Karpas-422 (cell line): ENCODE results near the gene FUT6. TPM values are rescaled to one million over a fixed set of nuclear protein-coding genes. Genes with fewer than 3 reads are reported as not detected.

Experiments
- DNase-seq: peaks from one replicate; pipeline ENCODE4 v3.0.0-alpha.2; 2015
- H2AFZ ChIP-seq: fragments of 200-600 bp; sonication (generic); 2 replicates; pipeline ENCODE4 v1.6.1; 2014; ENCODE audit warnings: antibody characterized with exemption, low read length, mixed read lengths
- H3K27ac ChIP-seq: fragments of 200-600 bp; sonication (generic); 2 replicates; pipeline ENCODE4 v1.5.1; 2014; ENCODE audit warnings: mild to moderate bottlenecking, low read length, moderate library complexity
- H3K27me3 ChIP-seq: fragments of 200-600 bp; sonication (generic); 2 replicates; pipeline ENCODE4 v1.6.1; 2014; ENCODE audit warnings: low read length, mixed read lengths
- H3K36me3 ChIP-seq: fragments of 200-600 bp; sonication (generic); 2 replicates; pipeline ENCODE4 v1.6.1; 2014; ENCODE audit warnings: low read length, mixed read lengths; ENCODE audit not compliant: insufficient read depth
- H3K4me1 ChIP-seq: fragments of 200-600 bp; sonication (generic); 2 replicates; pipeline ENCODE4 v1.6.1; 2014; ENCODE audit warnings: mild to moderate bottlenecking, low read length, mixed read lengths
- H3K4me2 ChIP-seq: fragments of 200-600 bp; sonication (generic); 2 replicates; pipeline ENCODE4 v1.6.1; 2014; ENCODE audit warnings: low read length, low read depth, mild to moderate bottlenecking; ENCODE audit not compliant: poor library complexity, severe bottlenecking
- H3K4me3 ChIP-seq: fragments of 200-600 bp; sonication (generic); 2 replicates; pipeline ENCODE4 v1.5.1; 2014; ENCODE audit warnings: mild to moderate bottlenecking, antibody characterized with exemption, low read length, mixed read lengths
- H3K79me2 ChIP-seq: fragments of 200-600 bp; sonication (generic); 2 replicates; pipeline ENCODE4 v1.6.1; 2014; ENCODE audit warnings: mild to moderate bottlenecking, low read length, mixed read lengths
- H3K9ac ChIP-seq: fragments of 200-600 bp; sonication (generic); 2 replicates; pipeline ENCODE4 v1.6.0; 2014; ENCODE audit warnings: low read length
- H3K9me2 ChIP-seq: fragments of 200-600 bp; sonication (generic), shearing (Covaris generic); replicated peaks from 2 replicates; pipeline ENCODE4 v1.6.0; 2014; ENCODE audit warnings: mild to moderate bottlenecking, low read length, moderate library complexity; ENCODE audit not compliant: insufficient read depth
- H3K9me3 ChIP-seq: fragments of 300-700, 200-600 bp; sonication (generic); 2 replicates; pipeline ENCODE4 v1.6.1; 2014; ENCODE audit warnings: low read length, mixed read lengths
- H4K20me1 ChIP-seq: fragments of 200-600 bp; sonication (generic); 2 replicates; pipeline ENCODE4 v1.6.1; 2014; ENCODE audit warnings: mild to moderate bottlenecking, antibody characterized with exemption, low read length, low read depth; ENCODE audit not compliant: insufficient read depth
- total RNA-seq: library from RNA; depleted of rRNA; stranded (reverse); fragments of >200 nt; shearing (Covaris generic); gene quantifications from 2 replicates; pipeline ENCODE4 v1.2.3, GENCODE V29; 2014; ENCODE audit warnings: low replicate concordance

FUT6 gene
- total RNA-seq, 1 experiment from 2014 or later: not detected

- H4K20me1 ChIP-seq: no peaks in the 10 kb centered on the region
These were observed 6.8 kb downstream of the FUT6 start for GRCh38 chr19:5832527-5833216.

GRCh38 chr19:5832061-5832460 is 7.4 kb downstream of the FUT6 start:
- H3K9me3 ChIP-seq: no peaks in the 10 kb centered on the region
- H3K9ac ChIP-seq: no peak overlapping the region
- no peak overlapping the region for H3K4me3 ChIP-seq
- no peaks in the 10 kb centered on the region for H3K4me1 ChIP-seq
- H3K79me2 ChIP-seq: no peaks in the 10 kb centered on the region
- no peaks in the 10 kb centered on the region for H3K27me3 ChIP-seq
- no peak overlapping the region for H3K27ac ChIP-seq
- no peak overlapping the region for H3K4me2 ChIP-seq
- H2AFZ ChIP-seq: no peak overlapping the region
- H4K20me1 ChIP-seq: no peaks in the 10 kb centered on the region
- DNase-seq: no peak
- no peaks in the 10 kb centered on the region for H3K36me3 ChIP-seq
- no peaks in the 10 kb centered on the region for H3K9me2 ChIP-seq

More at GRCh38 chr19:5832527-5833216, 6.8 kb downstream of the FUT6 start:
- Histone ChIP-seq H3K4me2 (no peak overlapping the region), H3K4me1 (no peaks in the 10 kb centered on the region), H3K36me3 (no peaks in the 10 kb centered on the region), H2AFZ (no peak overlapping the region), H3K9me3 (no peaks in the 10 kb centered on the region), H3K4me3 (no peak overlapping the region), H3K27me3 (no peaks in the 10 kb centered on the region), H3K79me2 (no peaks in the 10 kb centered on the region), H3K27ac (no peak overlapping the region), H3K9ac (no peak overlapping the region), H3K9me2 (no peaks in the 10 kb centered on the region)
- no peak for DNase-seq

DNA sequence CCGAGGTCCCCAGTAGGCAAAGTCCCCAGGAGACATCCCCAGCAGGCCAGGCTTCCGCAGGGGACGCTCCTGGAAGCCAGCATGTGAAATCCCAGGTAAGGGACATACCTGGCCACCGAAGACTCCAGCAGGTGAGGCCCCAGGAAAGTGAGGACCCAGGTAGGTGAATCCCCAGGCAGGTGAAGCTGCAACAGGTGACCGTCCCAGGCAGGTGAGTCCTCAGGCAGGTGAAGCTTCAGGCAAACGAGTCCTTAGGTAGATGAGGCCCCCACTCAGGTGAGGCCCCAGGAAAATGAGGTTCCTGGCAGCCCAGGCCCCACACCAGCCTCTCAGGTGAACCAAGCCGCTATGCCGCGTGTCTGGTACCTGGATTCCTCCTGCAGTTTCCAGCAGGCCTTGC is 8.3 kb downstream of the FUT6 start:
- H3K9me3 ChIP-seq: no peaks in the 10 kb centered on the region
- H3K4me1 ChIP-seq: no peaks in the 10 kb centered on the region
- H3K27ac ChIP-seq: no peak overlapping the region
- H4K20me1 ChIP-seq: no peaks in the 10 kb centered on the region
- H3K4me3 ChIP-seq: no peak overlapping the region
- H3K27me3 ChIP-seq: no peaks in the 10 kb centered on the region
- no peak overlapping the region for H3K4me2 ChIP-seq
- H3K9ac ChIP-seq: no peak overlapping the region
- no peaks in the 10 kb centered on the region for H3K9me2 ChIP-seq
- no peaks in the 10 kb centered on the region for H3K79me2 ChIP-seq
- no peaks in the 10 kb centered on the region for H3K36me3 ChIP-seq
- no peak for DNase-seq
- no peak overlapping the region for H2AFZ ChIP-seq

DNA sequence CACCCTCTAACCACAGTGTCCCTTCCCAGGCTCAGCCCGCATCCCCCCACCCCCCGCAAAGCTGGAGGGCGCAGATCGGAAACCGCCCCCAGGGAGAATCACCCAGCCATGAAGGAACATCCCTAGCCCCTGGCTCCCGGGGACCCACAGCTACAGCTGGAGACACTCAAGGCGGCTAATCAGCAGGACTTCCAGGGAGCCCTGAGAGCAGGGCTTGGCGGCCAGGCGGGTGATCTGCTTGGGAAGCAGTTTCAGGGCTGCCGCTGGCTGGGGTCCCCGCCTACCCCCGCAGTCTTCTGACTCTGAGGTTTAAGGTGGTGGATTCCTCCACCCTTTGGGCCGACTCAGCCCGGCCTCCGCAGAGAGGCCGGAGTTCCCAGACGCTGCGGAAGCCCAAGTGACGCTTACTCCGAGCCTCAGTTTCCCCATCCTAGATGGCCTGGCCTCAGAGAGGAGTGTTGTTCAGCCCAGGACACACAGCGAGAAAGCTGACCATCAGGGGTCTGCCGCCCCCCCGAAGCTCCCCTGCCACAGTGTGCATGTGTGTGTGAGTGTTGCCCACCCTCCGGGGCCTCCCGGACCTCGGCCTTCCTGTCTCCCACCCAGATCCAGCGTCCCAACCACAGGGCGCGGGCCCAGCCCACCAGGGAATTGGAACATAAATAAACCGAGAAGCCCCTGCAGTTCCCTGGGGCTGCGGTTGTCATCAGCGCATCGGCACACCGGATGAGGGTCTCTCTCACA is 9.8 kb downstream of the FUT6 start:
- Histone ChIP-seq H3K4me2 (no peak overlapping the region), H3K9me3 (no peaks in the 10 kb centered on the region), H3K9ac (no peak overlapping the region), H3K27ac (no peak overlapping the region), H3K36me3 (no peaks in the 10 kb centered on the region), H3K79me2 (no peaks in the 10 kb centered on the region), H3K27me3 (no peaks in the 10 kb centered on the region), H3K9me2 (no peaks in the 10 kb centered on the region), H3K4me3 (no peak overlapping the region), H4K20me1 (no peaks in the 10 kb centered on the region), H2AFZ (no peak overlapping the region), H3K4me1 (no peaks in the 10 kb centered on the region)
- DNase-seq: no peak

- Histone ChIP-seq H3K9me3 (no peaks in the 10 kb centered on the region), H4K20me1 (no peaks in the 10 kb centered on the region), H3K27ac (no peak overlapping the region), H3K27me3 (no peaks in the 10 kb centered on the region), H2AFZ (no peak overlapping the region), H3K36me3 (no peaks in the 10 kb centered on the region), H3K9ac (no peak overlapping the region), H3K4me3 (no peak overlapping the region), H3K79me2 (no peaks in the 10 kb centered on the region), H3K4me1 (no peaks in the 10 kb centered on the region), H3K4me2 (no peak overlapping the region), H3K9me2 (no peaks in the 10 kb centered on the region)
- DNase-seq: no peak
These were observed 10.6 kb downstream of the FUT6 start for GRCh38 chr19:5828661-5829566.

DNA sequence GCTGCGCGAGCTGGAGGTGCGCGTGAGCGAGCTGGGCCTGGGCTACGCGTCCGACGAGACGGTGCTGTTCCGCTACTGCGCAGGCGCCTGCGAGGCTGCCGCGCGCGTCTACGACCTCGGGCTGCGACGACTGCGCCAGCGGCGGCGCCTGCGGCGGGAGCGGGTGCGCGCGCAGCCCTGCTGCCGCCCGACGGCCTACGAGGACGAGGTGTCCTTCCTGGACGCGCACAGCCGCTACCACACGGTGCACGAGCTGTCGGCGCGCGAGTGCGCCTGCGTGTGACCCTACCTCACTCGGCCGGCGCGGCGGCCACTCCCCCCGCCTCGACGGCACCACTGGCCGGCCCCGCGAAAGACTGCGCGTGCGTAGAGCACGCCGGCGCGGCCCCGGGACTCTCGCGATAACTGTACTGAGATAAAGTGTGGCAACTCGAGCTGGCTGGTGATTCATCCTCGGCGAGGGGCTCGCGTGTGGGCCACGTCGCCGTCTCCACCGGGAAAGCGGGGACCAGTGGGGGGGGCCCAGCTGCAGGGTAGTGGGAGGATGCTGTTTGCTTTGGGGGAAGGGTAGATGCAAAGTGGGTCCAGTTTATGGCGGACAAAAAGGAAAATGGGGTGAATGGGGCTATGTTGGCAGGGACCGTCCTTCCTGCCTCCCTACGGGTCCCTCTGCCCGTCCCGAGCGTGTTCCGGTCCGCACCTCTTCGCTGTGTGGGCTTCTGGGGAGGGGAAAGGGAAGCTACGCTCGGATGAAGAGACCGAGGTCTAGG is 11.4 kb downstream of the FUT6 start:
- Histone ChIP-seq H3K9ac (no peak overlapping the region), H4K20me1 (no peaks in the 10 kb centered on the region), H3K4me1 (no peaks in the 10 kb centered on the region), H3K79me2 (no peaks in the 10 kb centered on the region), H3K36me3 (no peaks in the 10 kb centered on the region), H3K4me3 (no peak overlapping the region), H3K27me3 (no peaks in the 10 kb centered on the region), H2AFZ (no peak overlapping the region), H3K9me3 (no peaks in the 10 kb centered on the region), H3K4me2 (no peak overlapping the region), H3K27ac (no peak overlapping the region), H3K9me2 (no peaks in the 10 kb centered on the region)
- no peak for DNase-seq

DNA sequence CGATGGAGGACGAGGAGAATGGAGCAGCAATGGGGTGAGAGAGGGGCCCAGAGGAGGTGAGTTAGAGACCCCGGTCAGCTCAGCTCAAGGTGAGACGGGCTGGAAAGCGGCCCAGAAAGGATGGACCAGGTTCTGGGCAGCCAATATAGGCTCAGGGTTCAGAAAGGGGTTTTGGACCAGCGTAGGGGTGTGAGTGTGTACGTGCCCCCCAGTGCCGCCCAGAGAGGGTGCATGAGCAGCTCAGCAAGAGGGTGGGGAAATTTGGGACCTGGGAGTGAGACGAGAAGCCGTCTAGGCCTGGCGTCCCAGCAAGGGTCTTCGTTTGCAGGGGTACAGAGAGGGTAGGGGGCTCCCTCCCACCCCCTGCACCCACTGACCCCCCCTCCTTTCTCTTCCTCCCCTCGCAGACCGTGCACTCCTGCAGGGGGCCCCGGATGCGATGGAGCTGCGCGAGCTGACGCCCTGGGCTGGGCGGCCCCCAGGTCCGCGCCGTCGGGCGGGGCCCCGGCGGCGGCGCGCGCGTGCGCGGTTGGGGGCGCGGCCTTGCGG is 12.1 kb downstream of the FUT6 start:
- DNase-seq: no peak
- H3K79me2 ChIP-seq: no peaks in the 10 kb centered on the region
- H4K20me1 ChIP-seq: no peaks in the 10 kb centered on the region
- no peaks in the 10 kb centered on the region for H3K9me2 ChIP-seq
- H3K4me2 ChIP-seq: no peak overlapping the region
- H3K27ac ChIP-seq: no peak overlapping the region
- H2AFZ ChIP-seq: no peak overlapping the region
- no peaks in the 10 kb centered on the region for H3K27me3 ChIP-seq
- no peak overlapping the region for H3K4me3 ChIP-seq
- no peaks in the 10 kb centered on the region for H3K9me3 ChIP-seq
- H3K9ac ChIP-seq: no peak overlapping the region
- H3K4me1 ChIP-seq: no peaks in the 10 kb centered on the region
- H3K36me3 ChIP-seq: no peaks in the 10 kb centered on the region
